Measurements from ENCODE around the gene IP6K3.

IP6K3 gene

DNA sequence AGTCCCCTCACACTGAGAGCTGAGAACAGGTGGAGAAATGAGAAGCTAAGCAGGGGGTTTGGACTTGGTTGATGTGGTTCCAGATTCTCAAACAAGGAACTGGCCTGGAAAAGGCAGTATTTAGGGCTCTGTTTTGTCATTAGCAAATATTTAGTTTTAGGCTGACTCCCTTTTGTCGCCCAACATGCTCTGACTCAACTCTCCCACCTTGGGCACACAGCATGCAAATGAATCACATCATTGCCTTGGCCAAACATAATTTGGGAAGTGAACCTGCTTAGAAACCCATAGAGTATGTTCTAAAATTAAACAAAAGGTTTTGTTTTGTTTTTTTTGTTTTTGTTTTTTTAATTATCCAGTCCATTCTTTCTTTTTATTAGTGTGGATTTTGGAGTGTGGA lies 25.7 kb downstream of the IP6K3 start:
- Mint-ChIP-seq H3K4me1 (peaks cover 22% of the 10 kb centered on the region), H3K4me3 (no peak overlapping the region), H3K27ac (no peak overlapping the region), H3K27me3 (no peaks in the 10 kb centered on the region), H3K36me3 (ENCODE audit: low read depth) (no peaks in the 10 kb centered on the region), H3K9me3 (no peaks in the 10 kb centered on the region)
- no peak for ATAC-seq
- no peak for DNase-seq

DNA sequence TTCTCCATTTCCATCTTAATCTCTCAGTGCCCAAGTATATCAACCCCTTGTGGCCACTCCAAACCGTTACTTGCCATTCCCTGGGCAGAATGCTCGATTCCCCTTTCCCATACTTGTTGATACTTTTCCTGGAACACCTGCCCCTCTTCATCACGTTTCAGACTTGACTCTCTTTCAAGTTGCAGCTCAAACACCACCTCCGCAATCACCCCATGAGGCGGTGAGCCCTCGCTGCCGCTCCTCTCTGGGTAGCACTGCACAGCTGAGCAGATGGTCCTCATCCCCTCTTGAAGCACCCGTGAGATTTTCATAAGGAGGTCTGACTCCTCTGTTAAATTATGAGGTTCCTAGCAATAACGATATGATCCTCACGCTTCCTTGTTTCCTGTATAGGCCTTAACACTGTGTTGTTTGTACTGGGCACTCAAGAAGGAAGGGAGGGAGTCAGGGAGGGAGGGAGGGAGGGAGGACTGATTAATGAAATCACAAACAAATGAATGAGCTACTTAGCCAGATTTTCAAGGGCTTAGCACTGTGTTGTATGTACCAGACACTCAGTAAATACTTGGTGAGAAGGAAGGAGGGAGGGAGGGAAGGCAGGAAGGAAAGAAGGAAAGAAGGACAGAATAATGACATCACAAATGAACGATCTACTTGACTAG lies 27.2 kb downstream of the IP6K3 start:
- Mint-ChIP-seq H3K4me3 (no peak overlapping the region), H3K4me1 (peaks cover 17% of the 10 kb centered on the region), H3K36me3 (ENCODE audit: low read depth) (no peaks in the 10 kb centered on the region), H3K27ac (no peak overlapping the region), H3K27me3 (no peaks in the 10 kb centered on the region), H3K9me3 (no peaks in the 10 kb centered on the region)
- ATAC-seq (no peak), DNase-seq (no peak)

GRCh38 chr6:33718713-33719112 lies 28.0 kb downstream of the IP6K3 start:
- Mint-ChIP-seq H3K4me1 (peaks cover 11% of the 10 kb centered on the region), H3K27ac (no peak overlapping the region), H3K36me3 (ENCODE audit: low read depth) (no peaks in the 10 kb centered on the region), H3K9me3 (no peaks in the 10 kb centered on the region), H3K27me3 (no peaks in the 10 kb centered on the region), H3K4me3 (no peak overlapping the region)
- peak; percentile 44 for ATAC-seq
- DNase-seq, result no peak

GRCh38 chr6:33717934-33718455 lies 28.7 kb downstream of the IP6K3 start:
- Mint-ChIP-seq H3K27ac (no peak overlapping the region), H3K36me3 (ENCODE audit: low read depth) (no peaks in the 10 kb centered on the region), H3K9me3 (no peaks in the 10 kb centered on the region), H3K4me3 (no peak overlapping the region), H3K27me3 (no peaks in the 10 kb centered on the region), H3K4me1 (peaks cover 8% of the 10 kb centered on the region)
- DNase-seq, result no peak
- ATAC-seq, result no peak

DNA sequence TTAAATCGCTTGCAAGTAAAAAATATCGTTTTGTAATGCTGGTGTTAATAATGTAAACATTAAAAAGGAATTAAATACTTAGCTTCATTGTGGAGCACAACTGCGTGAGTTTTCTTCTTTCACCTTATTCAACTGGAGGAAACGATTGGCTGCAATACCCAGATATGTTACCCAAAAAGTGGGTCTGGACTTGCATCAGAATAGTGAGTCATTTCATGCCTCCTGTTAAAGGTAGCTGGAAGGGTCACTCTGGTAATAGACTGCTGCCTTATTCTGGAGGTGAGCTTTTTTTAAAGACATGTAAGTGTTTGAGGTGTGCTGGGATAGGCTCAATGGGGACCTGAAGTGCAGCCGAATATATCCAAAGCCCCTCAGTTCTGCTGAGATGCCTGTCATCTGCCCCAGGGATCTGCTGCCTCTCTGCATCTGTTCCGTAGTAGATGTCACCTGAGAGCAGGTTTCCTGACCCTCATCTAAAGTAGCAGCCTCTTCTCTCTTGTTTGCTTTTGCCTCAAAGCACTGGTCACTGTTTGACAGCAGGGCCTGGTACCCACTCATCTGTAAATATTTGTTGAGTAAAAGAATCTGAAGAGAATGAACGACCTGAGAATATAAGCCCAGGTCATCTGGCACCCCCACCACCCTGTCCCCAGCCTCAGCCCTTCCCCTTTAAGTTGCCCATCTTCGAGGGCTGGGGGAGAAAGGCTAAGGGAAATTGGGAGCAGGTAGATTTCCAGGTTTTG lies 29.6 kb downstream of the IP6K3 start:
- DNase-seq (no peak), ATAC-seq (no peak)
- Mint-ChIP-seq H3K4me3 (no peak overlapping the region), H3K27me3 (no peaks in the 10 kb centered on the region), H3K36me3 (ENCODE audit: low read depth) (no peaks in the 10 kb centered on the region), H3K27ac (no peak overlapping the region), H3K9me3 (no peaks in the 10 kb centered on the region), H3K4me1 (peaks cover 8% of the 10 kb centered on the region)

DNA sequence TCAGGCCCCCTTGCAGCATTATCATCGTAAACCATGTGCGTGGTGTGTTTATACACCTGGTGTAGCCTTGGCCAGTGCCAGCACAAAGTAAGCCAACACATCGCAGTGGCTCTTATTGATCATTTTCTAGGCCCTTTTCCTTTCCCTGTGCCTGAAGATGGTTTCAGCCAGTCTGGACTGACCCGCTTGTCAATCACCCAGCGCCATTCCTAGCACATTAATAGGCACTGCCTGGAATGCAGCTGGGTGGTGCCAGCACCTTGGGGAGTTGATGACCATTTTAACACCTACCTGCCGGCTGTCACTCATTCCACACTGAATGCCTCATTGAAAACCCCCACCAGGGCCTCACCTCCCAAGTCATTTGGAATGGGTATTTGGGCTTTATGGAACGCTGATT lies 30.3 kb downstream of the IP6K3 start:
- no peak for ATAC-seq
- Mint-ChIP-seq H3K4me3 (no peak overlapping the region), H3K4me1 (peaks cover 15% of the 10 kb centered on the region), H3K9me3 (no peaks in the 10 kb centered on the region), H3K36me3 (ENCODE audit: low read depth) (no peaks in the 10 kb centered on the region), H3K27ac (no peak overlapping the region), H3K27me3 (no peaks in the 10 kb centered on the region)
- DNase-seq, result no peak

DNA sequence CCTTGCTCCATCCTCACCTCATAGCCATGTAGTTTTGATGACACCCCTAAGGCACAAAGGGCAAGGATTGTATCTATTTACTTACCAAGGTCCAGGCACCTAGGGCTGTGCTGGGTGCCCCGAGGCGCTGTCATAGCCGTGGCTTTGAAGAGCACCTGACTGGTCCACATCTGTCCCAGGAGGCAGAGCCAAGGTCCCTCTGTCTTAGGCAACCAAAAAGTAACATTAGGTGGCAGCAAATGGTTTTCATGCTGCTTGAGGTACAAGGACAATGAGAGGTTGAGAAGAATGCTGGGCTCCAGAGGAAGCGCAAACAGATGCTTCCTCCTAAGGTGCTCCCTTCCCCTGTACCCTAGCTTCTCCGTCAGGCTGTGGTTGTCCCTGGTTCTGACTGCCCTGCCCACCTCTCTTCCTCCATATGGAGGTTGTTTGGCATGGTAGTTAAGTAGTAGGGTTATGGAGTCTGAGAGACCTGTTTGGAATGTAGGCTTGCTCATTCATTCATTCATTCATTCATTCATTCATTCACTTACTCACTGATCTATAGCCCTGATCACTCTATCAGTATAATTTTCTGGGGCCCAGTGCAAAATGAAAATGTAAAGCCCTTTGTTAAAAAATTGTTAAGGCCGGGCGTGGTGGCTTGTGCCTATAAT lies 32.2 kb downstream of the IP6K3 start:
- DNase-seq (no peak), ATAC-seq (no peak)
- Mint-ChIP-seq H3K36me3 (ENCODE audit: low read depth) (peaks cover 13% of the 10 kb centered on the region), H3K9me3 (no peaks in the 10 kb centered on the region), H3K4me1 (peaks cover 29% of the 10 kb centered on the region), H3K27ac (no peak overlapping the region), H3K27me3 (no peaks in the 10 kb centered on the region), H3K4me3 (no peak overlapping the region)

- H3K9me3 Mint-ChIP-seq, result no peaks in the 10 kb centered on the region
- peaks cover 20% of the 10 kb centered on the region for H3K36me3 Mint-ChIP-seq (ENCODE audit: low read depth)
- H3K4me1 Mint-ChIP-seq, result peaks cover 35% of the 10 kb centered on the region
- no peaks in the 10 kb centered on the region for H3K27me3 Mint-ChIP-seq
- no peak overlapping the region for H3K4me3 Mint-ChIP-seq
- ATAC-seq (no peak), DNase-seq (no peak)
- no peak overlapping the region for H3K27ac Mint-ChIP-seq
Measured at GRCh38 chr6:33713786-33714185, 32.9 kb downstream of the IP6K3 start.

DNA sequence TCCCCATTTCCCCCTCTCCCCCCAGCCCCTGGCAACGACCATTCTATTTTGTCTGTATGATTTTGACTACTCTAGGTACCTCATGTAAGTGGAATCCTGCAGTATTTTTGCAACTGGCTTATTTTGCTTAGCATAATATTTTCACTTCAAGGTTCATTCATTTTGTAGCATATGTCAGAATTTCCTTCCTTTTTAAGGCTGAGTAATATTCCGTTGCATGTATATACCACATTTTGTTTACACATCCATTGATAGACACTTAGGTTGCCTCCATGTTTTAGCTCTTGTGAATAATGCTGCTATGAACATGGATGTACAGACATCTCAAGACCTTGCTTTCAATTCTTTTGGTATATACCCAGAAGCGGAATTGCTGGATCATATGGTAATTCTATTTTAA lies 33.8 kb downstream of the IP6K3 start:
- peaks cover 40% of the 10 kb centered on the region for H3K4me1 Mint-ChIP-seq
- no peaks in the 10 kb centered on the region for H3K27me3 Mint-ChIP-seq
- no peak overlapping the region for H3K27ac Mint-ChIP-seq
- DNase-seq (no peak), ATAC-seq (no peak)
- peaks cover 29% of the 10 kb centered on the region for H3K36me3 Mint-ChIP-seq (ENCODE audit: low read depth)
- no peak overlapping the region for H3K4me3 Mint-ChIP-seq
- H3K9me3 Mint-ChIP-seq, result no peaks in the 10 kb centered on the region

GRCh38 chr6:33711140-33712129 lies 35.3 kb downstream of the IP6K3 start, which contains the start of gene UQCC2:
Gene UQCC2 (minus strand): TSS chr6:33711700. CDS start chr6:33711686, 14 bp downstream.
- ATAC-seq (peak; percentile 95), DNase-seq (peak; percentile 98)
- Mint-ChIP-seq H3K4me1 (peaks cover 44% of the 10 kb centered on the region), H3K9me3 (no peaks in the 10 kb centered on the region), H3K36me3 (ENCODE audit: low read depth) (peaks cover 34% of the 10 kb centered on the region), H3K4me3 (peak within 1 kb of the TSS; percentile 89), H3K27ac (peak within 1 kb of the TSS; percentile 98), H3K27me3 (no peaks in the 10 kb centered on the region)

DNA sequence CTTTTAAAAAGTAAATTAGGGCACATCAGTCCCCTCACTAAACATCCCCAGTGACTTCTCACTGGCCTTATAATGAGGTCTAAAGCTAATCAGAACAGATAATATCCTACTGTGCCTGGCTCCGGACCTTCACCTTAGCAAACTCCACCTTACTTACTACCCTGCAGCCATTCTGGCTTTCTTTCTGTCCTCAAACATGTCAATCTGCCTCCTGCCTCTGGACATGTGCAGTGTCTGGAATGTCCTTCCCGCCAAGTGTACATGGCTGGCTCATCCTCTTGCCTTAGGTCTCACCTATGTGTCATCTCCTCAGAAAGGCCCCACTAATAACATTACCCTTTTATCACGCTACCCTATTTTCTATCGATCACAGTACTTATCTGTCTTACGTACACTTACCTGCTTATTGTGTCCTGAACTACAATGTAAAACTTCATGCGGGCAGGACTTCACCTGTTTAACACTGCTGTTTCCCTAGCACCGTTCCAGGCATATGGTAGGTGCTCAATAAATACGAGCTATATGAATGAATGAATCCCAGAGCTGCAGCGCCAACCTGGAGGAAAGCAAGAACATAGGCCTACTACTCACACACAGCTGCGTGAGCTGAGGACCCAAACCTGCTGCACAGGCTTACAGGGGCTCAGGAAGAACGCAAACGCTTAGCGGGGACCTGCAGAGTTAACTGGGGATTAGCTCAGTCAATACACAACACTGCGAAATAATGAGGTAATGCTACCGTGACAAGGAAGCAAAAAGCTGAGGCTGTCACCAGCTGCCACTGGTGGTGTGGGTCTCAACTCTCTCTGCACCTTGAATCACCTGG lies 36.2 kb downstream of the IP6K3 start:
- no peak for DNase-seq
- no peak for ATAC-seq
- peaks cover 46% of the 10 kb centered on the region for H3K4me1 Mint-ChIP-seq

GRCh38 chr6:33709605-33710295 lies 37.0 kb downstream of the IP6K3 start:
- DNase-seq (no peak), ATAC-seq (no peak)
- H3K4me1 Mint-ChIP-seq, result peaks cover 46% of the 10 kb centered on the region
- no peaks in the 10 kb centered on the region for H3K27me3 Mint-ChIP-seq
- H3K36me3 Mint-ChIP-seq (ENCODE audit: low read depth), result peaks cover 36% of the 10 kb centered on the region
- H3K4me3 Mint-ChIP-seq, result peak overlapping the region; percentile 89
- H3K9me3 Mint-ChIP-seq, result no peaks in the 10 kb centered on the region
- H3K27ac Mint-ChIP-seq, result no peak overlapping the region

More for the DNA sequence above, 36.2 kb downstream of the IP6K3 start:
- peaks cover 35% of the 10 kb centered on the region for H3K36me3 Mint-ChIP-seq (ENCODE audit: low read depth)
- no peaks in the 10 kb centered on the region for H3K27me3 Mint-ChIP-seq
- H3K4me3 Mint-ChIP-seq, result peak overlapping the region; percentile 89
- H3K9me3 Mint-ChIP-seq, result no peaks in the 10 kb centered on the region
- H3K27ac Mint-ChIP-seq, result peak overlapping the region; percentile 98
